K562 (cell line): ENCODE results near the gene GABARAPL1. TPM values are rescaled to one million over a fixed set of nuclear protein-coding genes. Genes with fewer than 3 reads are reported as not detected.

Experiments
- AFF1 ChIP-seq, 2 experiments: fragments of 450-650 bp; IDR thresholded peaks; 2 replicates each; pipeline ENCODE4 v1.6.1; 2018; ENCODE audit warnings: mild to moderate bottlenecking in 2 of 2, low read depth in 1 of 2; ENCODE audit not compliant: partially characterized antibody in 2 of 2
- ATF7 ChIP-seq: fragments of 450-650 bp; IDR thresholded peaks from 2 replicates; pipeline ENCODE4 v1.7.1; 2014; ENCODE audit warnings: mild to moderate bottlenecking, moderate library complexity
- CEBPG ChIP-seq, 3 experiments: fragments of 200-800 bp in 1 of 3; sonication (Bioruptor generic) in 1 of 3; sonication (generic) in 1 of 3; formaldehyde crosslinking in 1 of 3; IDR thresholded peaks in 2 of 3; conservative IDR thresholded peaks in 1 of 3; 2 replicates each; pipeline versions ENCODE4 v1.6.1 to v1.8.0; 2016 to 2022; ENCODE audit warnings: missing compliant biosample characterization in 2 of 3, missing genetic modification characterization in 2 of 3, mild to moderate bottlenecking in 1 of 3, missing genetic modification reagents in 1 of 3
- CREB1 ChIP-seq, 2 experiments: sonication (generic) in 1 of 2; formaldehyde crosslinking in 1 of 2; IDR thresholded peaks; 2 replicates each; pipeline versions ENCODE4 v1.6.1 to v1.8.0; 2012 to 2022; ENCODE audit warnings: inconsistent platforms in 1 of 2, mild to moderate bottlenecking in 1 of 2, missing genetic modification reagents in 1 of 2, moderate library complexity in 1 of 2
- CTCFL ChIP-seq: IDR thresholded peaks from 2 replicates; pipeline ENCODE4 v1.6.1; 2011; ENCODE audit warnings: borderline replicate concordance, low read depth, mild to moderate bottlenecking, moderate library complexity, low read length; ENCODE audit not compliant: insufficient read depth, poor library complexity, severe bottlenecking
- DDX20 ChIP-seq: fragments of 450-650 bp; IDR thresholded peaks from 2 replicates; pipeline ENCODE4 v1.6.1; 2016; ENCODE audit warnings: missing genetic modification characterization, low read depth, mild to moderate bottlenecking, missing compliant biosample characterization, moderate library complexity
- PATZ1 ChIP-seq: fragments of 250-450 bp; sonication (Bioruptor Pico); IDR thresholded peaks from 2 replicates; pipeline ENCODE4 v1.5.0; 2020; ENCODE audit warnings: mild to moderate bottlenecking, borderline replicate concordance
- PHF20 ChIP-seq: fragments of 450-650 bp; IDR thresholded peaks from 2 replicates; pipeline ENCODE4 v1.6.1; 2018; ENCODE audit not compliant: partially characterized antibody
- RAD21 ChIP-seq, 2 experiments: fragments of 250-450 bp in 1 of 2; fragments of 450-650 bp in 1 of 2; sonication (Bioruptor Pico) in 1 of 2; formaldehyde crosslinking in 1 of 2; IDR thresholded peaks in 1 of 2; conservative IDR thresholded peaks in 1 of 2; 2 replicates each; pipeline versions ENCODE4 v1.4.0 to v1.8.0; 2020 to 2022; ENCODE audit warnings: mild to moderate bottlenecking in 2 of 2, moderate library complexity in 1 of 2
- SAFB2 ChIP-seq: fragments of 200-400 bp; formaldehyde crosslinking; IDR thresholded peaks from 2 replicates; pipeline ENCODE4 v1.6.1; 2018; ENCODE audit warnings: borderline replicate concordance, low read length, low read depth, moderate library complexity; ENCODE audit not compliant: severe bottlenecking
- SAP30 ChIP-seq: fragments of 200-600 bp; sonication (generic); IDR thresholded peaks from 2 replicates; pipeline ENCODE4 v1.6.1; 2012; ENCODE audit warnings: borderline replicate concordance, low read depth, mild to moderate bottlenecking, moderate library complexity, low read length, control low read depth, inconsistent platforms; ENCODE audit not compliant: insufficient read depth, poor library complexity, severe bottlenecking
- SRSF7 ChIP-seq: fragments of 200-400 bp; formaldehyde crosslinking; optimal IDR thresholded peaks from 2 replicates; pipeline ENCODE3; 2017; ENCODE audit warnings: mild to moderate bottlenecking, low read depth, low read length
- TAF1 ChIP-seq: IDR thresholded peaks from 2 replicates; pipeline ENCODE4 v1.6.1; 2011; ENCODE audit warnings: mild to moderate bottlenecking, low read length, moderate library complexity; ENCODE audit not compliant: insufficient read depth, control insufficient read depth, severe bottlenecking; ENCODE audit errors: extremely low read depth
- YBX1 ChIP-seq: fragments of 450-650 bp; IDR thresholded peaks from 2 replicates; pipeline ENCODE4 v1.7.1; 2016; ENCODE audit warnings: mild to moderate bottlenecking
- ZBTB26 ChIP-seq: fragments of 450-650 bp; formaldehyde crosslinking; IDR thresholded peaks from 2 replicates; pipeline ENCODE4 v1.4.0; 2022; ENCODE audit warnings: missing genetic modification characterization
- ZNF197 ChIP-seq: fragments of 200-800 bp; sonication (Bioruptor generic); IDR thresholded peaks from 2 replicates; pipeline ENCODE4 v1.6.1; 2016; ENCODE audit warnings: low read depth, missing genetic modification characterization, missing compliant biosample characterization
- ZNF24 ChIP-seq: fragments of 450-650 bp; IDR thresholded peaks from 2 replicates; pipeline ENCODE4 v1.6.1; 2016
- polyA plus RNA-seq, 8 experiments: library from polyadenylated mRNA; depleted of rRNA in 4 of 8; stranded (reverse) in 5 of 8; unstranded in 3 of 8; fragments of >200 nt; fragmentation: Nextera tagmentation in 2 of 8; fragmentation: Illumina TruSeq in 1 of 8; extraction: Ambion mirVana in 2 of 8; extraction: Trizol in 1 of 8; gene quantifications; 2 replicates each; pipeline versions ENCODE4 v1.2.1 to v1.2.3, GENCODE V29; 2011 to 2014; ENCODE audit warnings: inconsistent platforms in 1 of 8, missing spikeins in 1 of 8
- total RNA-seq, 7 experiments: library from RNA; depleted of rRNA in 6 of 7; stranded (reverse); fragments of >200 nt in 6 of 7; fragmentation: Illumina TruSeq in 2 of 7; extraction: Trizol in 2 of 7; gene quantifications; 2 replicates each; pipeline versions ENCODE4 v1.2.1 to v1.2.3, GENCODE V29; 2011 to 2021; ENCODE audit warnings: low replicate concordance in 1 of 7

GABARAPL1 gene
- total and polyA plus RNA-seq, 9 of the 15 experiments (the other 6 are each of a cell fraction or from before 2014, with no cell fraction given) = 2.3 to 15.9 (median 11.3) TPM

GRCh38 chr12:10212739-10213131 is at the start of gene GABARAPL1 (continued):
- TF ChIP-seq ZNF197 (CRISPR knock-in tag) (no peak), SAFB2 (no peak), ZNF24 (no peak), PHF20 (no peak), YBX1 (no peak), RAD21 (CRISPR knock-in tag; conservative IDR thresholded peaks at IDR 0.05 in 1 of 2, IDR thresholded peaks at IDR 0.05 in 1 of 2) (no peak), ZBTB26 (CRISPR knock-in tag) (no peak), DDX20 (tag) (no peak), PATZ1 (CRISPR knock-in tag) (no peak), SAP30 (peak; percentile 6), TAF1 (peak; percentile 2), CTCFL (no peak), AFF1 (IDR thresholded peaks at IDR 0.05; ENCODE audit: low read depth in 1 of 2, partially characterized antibody in 2 of 2) (no peak), CREB1 (IDR thresholded peaks at IDR 0.05) (peak; percentile 54), CREB1 (CRISPR knock-in tag; IDR thresholded peaks at IDR 0.05) (peak; percentile 78), ATF7 (peak; percentile 14; the same call in 1 of the 2 replicates), SRSF7 (no peak), CEBPG (CRISPR knock-in tag; IDR thresholded peaks at IDR 0.05) (no peak), CEBPG (tag; conservative IDR thresholded peaks at IDR 0.05 in 1 of 2, IDR thresholded peaks at IDR 0.05 in 1 of 2) (no peak; a peak in 2 of 4 replicates)
